Activated CD4-positive, alpha-beta T cell treated with anti-CD3 and anti-CD28 coated beads for 24 hours (primary cell): ENCODE results near the gene PRSS36.
"Not testable (repeated sequence)": the region's sequence is repeated elsewhere in the genome, so short reads cannot be mapped to it uniquely, and the experiment has no call there.

Source experiments
- DNase-seq, 2 donors: peaks; one replicate each; pipeline ENCODE4 v3.0.0-alpha.2; 2020; ENCODE audit warnings: low read depth in 2 of 2

The PRSS36 gene

DNA sequence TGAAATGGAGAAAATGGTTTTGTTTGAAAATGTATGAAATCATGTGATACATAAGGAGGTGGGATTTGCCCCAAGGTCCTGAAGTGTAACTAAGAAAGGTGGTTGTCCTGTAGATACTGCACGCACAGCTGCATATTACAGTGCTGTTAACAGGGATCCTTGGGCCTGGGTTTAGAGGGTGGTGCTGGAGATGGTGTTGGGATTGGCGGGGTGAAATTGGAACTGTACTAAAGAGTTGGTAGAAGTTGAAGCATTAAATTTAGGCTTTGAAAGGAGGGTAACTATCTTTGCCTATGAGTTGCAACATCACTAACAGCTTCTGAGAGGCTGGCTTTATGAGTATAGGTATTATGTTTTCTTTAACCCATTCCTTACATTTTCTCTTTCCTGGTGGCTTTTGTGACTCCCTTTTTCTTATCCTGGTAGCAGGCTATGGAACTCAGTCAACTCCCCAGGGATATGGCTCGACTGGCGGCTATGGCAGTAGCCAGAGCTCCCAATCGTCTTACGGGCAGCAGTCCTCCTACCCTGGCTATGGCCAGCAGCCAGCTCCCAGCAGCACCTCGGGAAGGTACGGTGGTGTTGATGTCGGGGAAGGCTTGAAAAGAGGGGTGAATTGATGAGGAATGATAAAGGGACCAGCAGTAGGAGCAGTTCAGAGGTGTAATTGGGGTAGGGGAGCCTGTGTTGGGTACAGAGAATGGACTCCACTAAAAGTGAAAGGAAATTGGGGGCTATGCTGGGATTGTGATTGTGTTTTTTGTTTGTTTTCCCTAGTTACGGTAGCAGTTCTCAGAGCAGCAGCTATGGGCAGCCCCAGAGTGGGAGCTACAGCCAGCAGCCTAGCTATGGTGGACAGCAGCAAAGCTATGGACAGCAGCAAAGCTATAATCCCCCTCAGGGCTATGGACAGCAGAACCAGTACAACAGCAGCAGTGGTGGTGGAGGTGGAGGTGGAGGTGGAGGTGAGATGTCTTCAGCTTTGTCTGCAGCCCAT, 33.9 kb upstream of the PRSS36 start:
- DNase-seq = no peak

DNA sequence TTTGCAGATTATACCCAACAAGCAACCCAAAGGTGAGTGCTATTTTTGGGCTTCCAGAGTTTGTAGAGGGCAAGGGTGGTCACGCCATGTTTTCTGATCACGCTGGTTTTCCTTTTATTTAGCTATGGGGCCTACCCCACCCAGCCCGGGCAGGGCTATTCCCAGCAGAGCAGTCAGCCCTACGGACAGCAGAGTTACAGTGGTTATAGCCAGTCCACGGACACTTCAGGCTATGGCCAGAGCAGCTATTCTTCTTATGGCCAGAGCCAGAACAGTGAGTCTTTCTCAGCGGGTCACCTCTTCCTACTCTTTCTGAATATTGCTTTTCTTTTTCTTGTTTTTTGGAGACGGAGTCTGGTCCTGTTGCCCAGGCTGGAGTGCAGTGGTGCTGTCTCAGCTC, 32.5 kb upstream of the PRSS36 start:
- no peak for DNase-seq

DNA sequence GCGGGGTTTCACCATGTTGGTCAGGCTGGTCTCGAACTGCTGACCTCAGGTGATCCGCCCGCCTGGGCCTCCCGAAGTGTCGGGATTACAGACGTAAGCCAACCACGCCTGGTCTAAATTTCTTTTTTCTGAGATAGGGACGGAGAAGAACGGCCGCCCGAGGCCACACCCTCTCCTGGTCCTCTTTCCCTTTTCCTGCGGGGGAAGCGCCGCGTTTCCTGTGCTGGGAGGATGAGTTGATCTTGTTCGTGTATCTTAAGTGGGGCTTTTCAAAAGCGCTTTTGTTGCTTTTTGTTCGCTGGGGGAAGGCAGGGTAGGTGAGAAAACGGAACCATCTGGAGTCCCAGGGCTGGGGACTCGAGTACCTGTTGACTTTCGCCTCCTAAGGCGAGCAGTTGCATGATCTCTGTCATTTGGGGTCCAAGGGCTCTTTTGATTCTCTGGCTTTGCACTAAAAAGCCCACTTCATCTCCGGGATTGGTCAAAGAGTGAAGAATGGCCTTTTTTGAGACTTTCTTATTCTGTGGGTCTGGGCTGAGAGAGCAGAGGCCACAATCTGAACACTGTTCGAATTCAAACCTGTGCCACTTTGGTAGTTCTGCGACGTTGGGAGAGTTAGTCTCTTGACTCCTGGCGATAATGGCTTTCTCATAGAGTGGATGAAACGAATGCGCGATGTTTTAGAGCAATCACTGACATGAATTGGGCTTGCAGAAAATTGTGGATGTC, 31.4 kb upstream of the PRSS36 start:
- DNase-seq = no peak

DNA sequence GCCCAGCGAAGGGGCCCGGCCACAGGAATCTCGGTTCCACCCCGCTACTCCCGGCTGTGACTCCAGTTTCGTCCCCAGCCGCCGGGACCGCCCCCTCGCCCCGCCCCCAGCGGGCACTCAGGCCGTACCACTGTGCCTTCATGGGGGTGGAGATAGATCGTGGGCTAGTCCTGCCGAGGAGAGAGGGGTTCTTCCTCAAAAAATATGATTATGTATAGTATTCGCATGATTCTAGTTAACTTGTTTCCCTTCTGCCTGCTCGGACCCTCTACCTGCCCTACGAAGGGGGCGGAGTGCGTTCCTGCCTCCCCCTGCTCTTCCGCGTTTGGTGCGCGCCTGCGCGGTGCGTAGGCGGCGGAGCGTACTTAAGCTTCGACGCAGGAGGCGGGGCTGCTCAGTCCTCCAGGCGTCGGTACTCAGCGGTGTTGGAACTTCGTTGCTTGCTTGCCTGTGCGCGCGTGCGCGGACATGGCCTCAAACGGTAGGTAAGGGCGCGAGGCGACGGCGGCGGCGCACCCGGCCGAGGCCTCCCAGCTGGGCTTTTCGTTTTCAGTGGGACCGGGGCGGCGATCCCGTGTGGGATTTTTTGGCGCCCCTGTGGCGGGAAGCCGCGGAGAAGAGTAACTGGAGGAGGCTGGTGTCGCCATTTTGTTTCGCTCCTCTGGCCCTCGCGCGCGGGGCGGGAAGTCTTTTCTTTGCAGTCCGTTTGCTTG, 30.0 kb upstream of the PRSS36 start, which contains the start of gene FUS:
FUS (plus strand) TSS at position 393 of the 713 bp plus-strand sequence; CDS start at position 469, 76 bp downstream.
- DNase-seq = peak; percentile 85 to 86

DNA sequence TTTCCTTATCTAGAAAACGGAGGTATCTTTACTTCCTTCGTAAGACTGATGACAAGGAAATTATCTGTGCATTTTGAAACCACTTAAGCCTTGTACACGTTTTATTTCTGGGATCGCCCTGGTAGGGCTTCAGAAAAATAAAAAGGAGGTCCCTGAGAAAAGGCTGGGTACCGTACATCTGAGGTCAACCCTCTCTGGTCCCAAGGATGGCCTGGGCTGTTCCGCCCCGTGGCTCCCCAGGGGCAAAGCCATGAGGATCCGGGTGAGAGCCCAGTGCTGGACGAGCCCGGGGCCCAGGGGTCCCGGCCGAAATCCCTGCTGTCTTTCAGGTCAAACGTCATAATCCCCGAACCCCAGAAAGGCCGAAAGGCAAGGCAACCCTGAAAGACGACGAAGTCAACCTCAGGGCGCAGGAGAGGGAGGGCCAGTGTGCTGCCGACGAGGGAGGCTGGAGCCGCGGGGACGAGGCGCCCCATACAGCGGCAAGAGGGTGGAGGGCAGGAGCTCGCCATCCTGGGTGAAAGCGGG, 29.4 kb upstream of the PRSS36 start:
- DNase-seq = no peak

DNA sequence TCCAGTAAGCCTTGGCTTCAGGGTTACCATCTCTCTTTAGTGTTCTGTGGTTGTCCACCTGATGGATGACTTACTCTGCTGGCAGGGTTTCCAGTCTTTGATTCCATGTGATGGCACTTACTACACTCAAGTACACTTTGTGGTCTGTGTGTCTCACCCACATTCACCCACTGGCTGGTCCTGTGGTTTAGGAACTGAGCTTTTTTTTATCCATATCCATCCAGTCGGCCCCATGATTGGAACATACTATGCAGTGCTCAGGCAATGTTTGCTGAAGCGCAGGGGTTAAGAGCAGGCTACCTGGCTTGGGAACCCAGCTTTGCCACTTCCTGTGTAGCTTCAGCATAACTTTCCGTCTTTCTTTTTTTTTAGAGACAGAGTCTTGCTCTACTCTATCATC, 27.3 kb upstream of the PRSS36 start:
- no peak for DNase-seq

DNA sequence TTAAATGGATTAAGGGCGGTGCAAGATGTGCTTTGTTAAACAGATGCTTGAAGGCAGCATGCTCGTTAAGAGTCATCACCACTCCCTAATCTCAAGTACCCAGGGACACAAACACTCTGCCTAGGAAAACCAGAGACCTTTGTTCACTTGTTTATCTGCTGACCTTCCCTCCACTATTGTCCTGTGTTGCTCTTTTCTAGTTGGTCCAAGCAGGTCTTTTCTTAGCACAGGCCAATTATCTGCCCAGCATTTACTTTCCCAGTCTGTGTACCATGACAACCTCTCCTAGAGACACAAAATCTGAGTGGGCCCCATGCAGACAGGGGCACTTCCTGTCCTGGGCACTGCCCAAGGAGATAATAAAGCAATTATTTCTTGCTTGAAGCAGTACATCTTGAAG, 20.2 kb upstream of the PRSS36 start:
- not testable (repeated sequence) for DNase-seq

DNA sequence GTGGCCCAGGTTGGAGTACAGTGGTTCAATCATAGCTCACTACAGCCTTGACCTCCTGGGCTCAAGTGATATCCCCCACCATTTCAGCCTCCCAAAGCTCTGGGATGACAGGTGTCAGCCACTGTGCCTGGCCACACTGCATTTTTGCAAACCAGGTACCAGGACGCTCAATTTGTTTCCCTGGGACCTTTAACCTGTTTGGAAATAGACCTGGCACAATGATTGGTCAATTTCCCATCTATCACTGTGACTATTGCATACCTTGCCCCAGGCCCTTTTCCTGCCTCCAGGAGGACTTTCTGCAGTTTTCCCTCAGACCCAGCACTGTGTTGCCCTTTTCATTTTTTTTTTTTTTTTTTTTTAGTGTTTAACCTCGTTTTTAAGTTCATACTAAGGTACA, 19.0 kb upstream of the PRSS36 start:
- DNase-seq = no peak

DNA sequence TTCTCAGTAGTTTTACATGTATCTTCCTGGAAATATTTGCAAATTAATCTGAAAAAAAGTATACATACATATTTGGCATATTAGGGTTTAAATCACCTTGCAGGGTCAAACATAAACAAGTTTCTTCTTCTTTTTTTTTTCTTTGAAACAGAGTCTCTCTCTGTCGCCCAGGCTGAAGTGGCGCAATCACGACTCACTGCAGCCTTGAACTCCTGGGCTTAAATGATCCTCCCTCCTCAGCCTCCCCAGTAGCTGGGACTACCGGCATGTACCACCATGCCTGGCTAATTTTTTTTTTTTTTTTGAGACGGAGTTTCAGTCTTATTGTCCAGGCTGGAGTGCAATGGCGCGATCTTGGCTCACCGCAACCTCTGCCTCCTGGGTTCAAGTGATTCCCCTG, 17.4 kb upstream of the PRSS36 start:
- no peak for DNase-seq

DNA sequence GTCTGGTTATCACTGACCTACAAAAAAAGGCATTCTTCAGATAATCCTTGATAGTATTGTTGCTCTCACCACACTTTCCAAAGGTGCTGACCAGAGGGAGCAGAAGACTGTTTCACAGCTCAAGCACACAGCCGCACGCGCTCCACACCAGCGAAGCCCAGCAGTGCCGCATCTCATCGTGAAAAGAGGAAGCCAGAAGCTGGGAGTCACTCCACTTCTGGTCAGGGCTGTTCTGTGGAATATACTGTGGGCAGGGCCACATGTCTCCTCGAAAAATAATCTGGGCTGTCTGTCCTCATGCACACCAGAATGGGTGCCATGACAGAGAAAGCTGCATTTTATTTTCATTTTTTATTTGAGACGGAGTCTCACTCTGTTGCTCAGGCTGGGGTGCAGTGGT, 7.3 kb upstream of the PRSS36 start:
- no peak for DNase-seq

DNA sequence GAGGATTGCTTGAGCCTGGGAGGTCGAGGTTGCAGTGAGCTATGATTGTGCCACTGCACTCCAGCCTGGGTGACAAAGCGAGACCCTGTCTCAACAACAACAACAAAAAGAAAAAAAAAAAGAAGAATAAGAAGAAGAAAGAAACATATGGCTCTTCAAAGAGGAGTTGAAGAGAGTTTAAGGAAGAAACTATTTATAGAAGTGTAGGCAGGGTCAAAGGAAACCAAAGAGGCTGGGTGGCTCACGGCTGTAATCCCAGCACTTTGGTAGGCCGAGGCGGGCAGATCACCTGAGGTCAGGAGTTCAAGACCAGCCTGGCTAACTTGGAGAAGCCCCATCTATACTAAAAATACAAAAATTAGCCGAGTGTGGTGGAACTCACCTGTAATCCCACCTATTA, 1.1 kb upstream of the PRSS36 start:
- DNase-seq = not testable (repeated sequence)

DNA sequence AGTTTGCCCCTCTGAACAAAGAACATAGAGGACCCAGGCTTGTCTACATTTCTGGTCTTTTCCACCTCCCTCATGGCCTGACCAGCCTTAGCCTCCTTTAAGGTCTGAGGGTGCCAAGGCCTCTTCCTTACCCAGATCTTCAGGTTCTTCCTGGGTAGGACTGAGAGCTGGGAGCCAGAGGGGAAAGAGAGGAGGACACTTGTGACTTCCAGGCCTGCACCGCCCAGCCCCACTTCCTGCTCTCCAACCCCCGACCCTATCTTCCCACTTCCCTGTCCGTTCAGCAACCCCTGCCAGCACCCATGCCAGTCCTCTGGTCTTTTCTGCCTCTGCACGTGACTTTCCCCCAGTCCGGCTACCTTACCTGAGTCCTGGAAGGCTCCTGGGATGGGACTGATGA, 534 bp downstream of the PRSS36 start:
- DNase-seq = no peak

DNA sequence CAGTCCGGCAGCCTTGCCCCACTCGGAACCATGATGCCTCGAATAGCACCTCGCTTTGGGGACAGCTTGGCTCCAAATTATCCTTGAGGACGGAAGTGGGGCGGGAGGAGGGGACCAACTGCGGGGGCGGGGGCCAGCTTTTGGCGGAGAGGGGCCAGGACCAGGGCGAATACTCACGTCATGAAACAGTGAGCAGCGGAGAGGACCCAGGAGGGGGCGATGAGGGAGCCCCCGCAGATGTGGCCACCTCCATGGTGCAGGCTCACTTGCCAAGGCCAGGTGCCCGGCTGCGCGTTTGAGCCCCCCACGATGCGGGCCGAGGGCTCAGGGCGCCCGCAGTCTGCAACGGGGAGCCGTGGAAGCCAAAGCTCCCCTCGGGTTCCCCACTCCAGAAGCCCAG, 970 bp downstream of the PRSS36 start:
- no peak for DNase-seq

DNA sequence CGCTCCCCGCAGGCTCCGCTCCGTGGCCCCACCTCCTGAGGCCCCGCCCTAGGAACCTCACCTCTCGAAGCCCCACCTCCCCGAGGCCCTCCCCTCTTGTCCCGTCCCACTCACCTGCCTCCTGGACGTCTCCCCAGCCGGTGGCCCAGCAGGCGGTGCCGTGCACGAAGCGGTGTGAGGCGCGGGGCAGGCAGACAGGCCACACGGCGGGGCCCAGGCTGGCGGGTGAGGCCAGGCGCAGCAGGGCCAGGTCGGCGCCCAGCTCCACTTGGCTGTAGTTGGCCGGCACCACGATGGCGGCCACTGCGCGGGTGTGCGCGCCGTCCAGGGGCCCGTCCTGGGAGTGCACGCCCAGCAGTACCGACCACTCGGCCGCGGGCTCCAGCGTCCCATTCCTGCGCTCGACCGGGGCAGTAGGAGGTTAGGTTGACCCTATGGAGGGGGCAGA, 1.6 kb downstream of the PRSS36 start:
- DNase-seq = no peak

DNA sequence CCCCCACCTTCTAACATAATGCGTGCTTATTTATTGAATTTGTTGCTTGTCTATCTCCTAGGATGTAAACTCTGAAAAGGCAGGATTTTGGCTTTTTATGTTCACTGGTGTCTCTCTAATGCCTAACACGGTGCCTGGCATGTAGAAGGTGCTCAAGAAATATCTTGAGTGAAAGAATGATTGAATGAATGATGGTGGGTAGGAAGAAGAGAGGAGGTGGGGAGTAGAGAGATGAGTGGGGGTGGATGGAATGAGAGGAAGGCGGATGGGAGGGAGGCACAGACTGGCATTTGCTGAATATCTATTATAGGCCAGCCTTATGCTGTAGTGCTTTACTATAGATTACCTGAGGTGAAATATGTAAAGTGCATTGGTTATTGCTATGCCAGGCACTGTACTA, 2.3 kb downstream of the PRSS36 start:
- no peak for DNase-seq

DNA sequence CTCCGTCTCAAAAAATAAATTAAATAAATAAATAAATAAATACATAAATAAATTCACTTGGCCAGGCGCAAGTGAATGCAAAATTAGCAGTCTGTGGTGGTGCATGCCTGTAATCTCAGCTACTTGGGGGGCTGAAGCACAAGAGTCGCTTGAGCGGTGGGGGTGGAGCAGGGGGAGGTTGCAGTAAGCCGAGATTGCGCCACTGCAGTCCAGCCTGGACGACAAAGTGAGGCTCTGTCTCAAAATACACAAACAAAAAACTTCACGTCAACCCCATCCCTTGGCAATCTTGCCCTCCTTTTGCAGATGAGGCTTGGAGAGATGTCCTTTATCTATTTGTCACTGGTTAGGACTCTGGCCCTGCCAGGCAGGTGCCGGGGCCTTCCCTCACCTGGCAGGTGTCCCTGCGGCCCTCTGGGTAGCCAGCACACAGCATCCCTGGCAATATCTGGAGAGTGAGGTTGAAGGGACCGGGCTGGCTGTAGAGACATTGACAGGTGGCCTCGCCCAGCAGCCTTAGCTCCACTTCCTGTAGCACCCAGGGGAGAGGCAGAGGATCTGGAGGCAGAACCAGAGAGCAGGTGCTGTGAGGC, 4.4 kb downstream of the PRSS36 start:
- DNase-seq = no peak

DNA sequence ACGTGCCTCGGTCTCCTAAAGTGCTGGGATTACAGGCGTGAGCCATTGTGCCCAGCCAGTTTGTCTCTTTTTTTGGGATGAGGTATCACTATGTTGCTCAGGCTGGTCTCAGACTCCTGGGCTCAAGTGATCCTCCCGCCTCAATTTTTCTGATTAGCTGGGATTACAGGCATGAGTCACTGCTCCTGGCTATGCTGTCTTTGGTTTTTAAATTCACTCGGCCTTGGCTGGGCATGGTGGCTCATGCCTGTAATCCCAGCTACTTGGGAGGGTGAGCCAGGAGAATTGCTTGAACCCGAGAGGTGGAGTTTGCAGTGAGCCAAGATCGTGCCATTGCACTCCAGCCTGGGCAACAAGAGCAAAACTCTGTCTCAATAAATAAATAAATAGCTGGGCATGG, 5.4 kb downstream of the PRSS36 start:
- DNase-seq = not testable (repeated sequence)

DNA sequence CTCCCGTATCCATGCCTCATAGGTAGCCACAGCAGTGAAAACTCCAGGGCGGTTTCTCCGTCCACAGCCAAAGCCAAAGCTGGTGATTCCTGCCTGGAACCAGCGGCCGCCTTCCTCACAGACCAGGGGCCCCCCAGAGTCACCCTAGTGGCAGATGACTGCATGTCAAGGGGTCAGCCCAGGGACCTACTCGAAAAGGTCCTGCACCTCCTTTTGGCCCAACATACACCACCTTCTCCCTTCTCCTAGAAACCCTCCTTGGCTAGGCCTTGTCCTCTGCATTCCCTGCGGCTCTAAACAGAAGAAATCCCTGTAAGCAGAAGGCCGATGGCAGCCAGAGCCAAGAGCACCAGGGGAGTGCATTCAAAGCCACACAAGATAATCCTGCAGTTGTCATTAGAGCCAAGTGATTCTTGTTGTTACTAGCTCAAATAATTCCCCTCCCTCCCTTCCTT, 6.1 kb downstream of the PRSS36 start:
- no peak for DNase-seq

DNA sequence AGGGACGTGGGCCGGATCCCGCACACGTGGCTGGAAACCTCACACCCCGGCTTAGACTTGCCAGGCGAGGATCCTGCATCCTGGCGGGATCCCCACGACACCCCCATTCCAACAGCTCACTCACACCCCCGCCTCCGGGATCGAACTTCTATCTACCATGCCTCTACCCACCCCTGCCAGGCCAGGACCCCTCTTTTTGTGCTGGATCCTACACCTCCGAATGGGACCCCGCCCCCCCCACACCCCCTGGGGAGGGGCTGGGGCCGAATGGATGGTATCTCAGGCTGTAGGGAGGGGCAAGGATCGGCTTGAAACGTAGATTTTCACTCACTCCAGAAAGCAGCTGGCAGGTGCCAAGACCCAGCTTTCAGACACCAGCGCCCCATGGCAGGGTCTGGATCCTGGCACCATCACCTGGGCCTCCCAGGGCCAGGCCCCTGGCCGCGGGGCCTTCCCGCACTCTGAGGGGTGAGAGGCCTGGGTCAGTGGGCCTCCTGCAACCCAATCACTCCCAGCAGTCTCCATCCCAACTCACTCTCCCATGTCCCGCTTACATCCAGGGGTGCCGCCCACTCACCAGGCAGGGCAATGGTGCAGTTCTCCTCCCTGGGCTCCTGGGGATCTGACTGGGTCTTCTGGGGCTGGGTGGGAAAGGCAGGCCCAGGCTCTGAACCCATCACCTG, 6.7 kb downstream of the PRSS36 start:
- no peak for DNase-seq

DNA sequence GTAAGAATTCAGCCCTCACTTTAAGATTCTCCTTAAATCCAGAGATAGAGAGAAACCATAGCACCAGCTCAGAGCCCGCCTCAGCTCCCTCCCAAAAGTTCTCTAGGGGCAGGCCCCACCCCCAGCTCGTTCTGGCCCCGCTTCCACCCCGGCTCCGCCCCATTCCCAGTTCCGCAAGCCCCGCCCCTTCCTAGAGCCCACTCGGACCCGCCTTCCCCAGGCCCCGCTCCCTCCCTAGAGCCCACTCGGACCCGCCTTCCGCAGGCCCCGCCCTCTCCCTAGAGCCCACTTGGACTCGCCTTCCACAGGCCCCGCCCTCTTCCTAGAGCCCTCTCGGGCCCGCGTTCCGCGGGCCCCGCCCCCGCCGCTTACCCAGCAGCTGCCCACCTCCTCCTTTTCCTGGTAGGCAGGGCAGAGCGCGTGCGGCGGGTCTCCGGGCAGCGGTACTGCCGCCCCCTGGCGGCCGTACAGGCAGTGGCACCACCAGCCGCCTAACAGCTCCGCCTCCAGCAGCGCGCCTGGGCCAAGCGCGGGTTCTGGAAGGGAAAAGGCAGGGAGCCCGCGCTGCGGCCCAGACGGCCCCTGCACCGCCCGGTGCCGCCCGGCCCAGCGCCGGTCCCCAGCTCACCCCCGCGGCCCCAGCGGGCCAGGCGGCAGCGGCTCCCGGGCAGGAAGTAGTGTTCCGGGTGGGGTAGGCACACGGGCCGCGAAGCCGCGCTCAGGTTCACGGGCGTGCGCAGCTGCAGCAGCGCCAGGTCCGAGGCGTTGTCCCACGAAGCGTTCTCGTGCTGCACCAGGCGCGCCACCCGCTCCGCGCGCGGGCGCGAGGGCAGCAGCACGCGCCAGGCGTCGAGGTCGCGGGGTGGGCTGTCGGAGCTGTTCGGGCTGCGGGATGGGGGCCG, 7.5 kb downstream of the PRSS36 start:
- DNase-seq = peak; percentile 97 to 98
